ENCODE measurements around the gene PRKAA1.
A peak's percentile ranks its signal among the peaks of the same experiment; 100 is the strongest.

The PRKAA1 gene

DNA sequence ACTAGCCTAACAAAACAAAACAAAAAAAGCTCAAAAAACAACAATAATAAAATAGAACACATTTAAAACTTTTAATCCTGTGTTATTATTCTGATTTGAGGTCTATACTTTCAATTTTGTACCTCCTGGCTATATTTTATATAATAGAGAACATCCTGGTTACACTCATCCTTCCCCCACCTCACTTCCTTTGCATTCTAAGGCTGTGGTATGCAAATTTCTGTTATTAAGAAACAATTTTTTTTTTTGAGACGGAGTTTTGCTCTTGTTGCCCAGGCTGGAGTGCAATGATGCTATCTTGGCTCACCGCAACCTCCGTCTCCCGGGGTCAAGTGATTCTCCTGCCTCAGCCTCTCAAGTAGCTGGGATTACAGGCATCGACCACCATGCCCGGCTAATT lies 39.9 kb upstream of the PRKAA1 start:
- Histone ChIP-seq H3K4me3 (ENCODE audit: low read length) (no peak overlapping the region), H4K20me1 (ENCODE audit: insufficient read depth, low read length) (peaks cover 7% of the 10 kb centered on the region; the same call in 1 of the 2 replicates), H3K27me3 (replicated peaks; ENCODE audit: insufficient read depth, low read length) (no peaks in the 10 kb centered on the region), H3K4me1 (ENCODE audit: low read length) (peaks cover 9% of the 10 kb centered on the region), H3K79me2 (ENCODE audit: low read length) (peaks cover 20% of the 10 kb centered on the region), H3F3A (ENCODE audit: insufficient read depth, low read length) (peaks cover 28% of the 10 kb centered on the region), H3K4me2 (ENCODE audit: low read depth, low read length) (no peak overlapping the region), H3K9ac (ENCODE audit: low read length) (no peak overlapping the region), H3K9me2 (replicated peaks; ENCODE audit: insufficient read depth, low read length) (no peaks in the 10 kb centered on the region), H3K27ac (ENCODE audit: low read length) (no peak overlapping the region), H3K9me3 (replicated peaks; ENCODE audit: insufficient read depth, low read length) (no peaks in the 10 kb centered on the region), H2AFZ (ENCODE audit: low read length) (no peak overlapping the region), H3K36me3 (replicated peaks; ENCODE audit: insufficient read depth, low read length) (peaks cover 12% of the 10 kb centered on the region)
- no peak for DNase-seq
- TF ChIP-seq, protein P1, sequence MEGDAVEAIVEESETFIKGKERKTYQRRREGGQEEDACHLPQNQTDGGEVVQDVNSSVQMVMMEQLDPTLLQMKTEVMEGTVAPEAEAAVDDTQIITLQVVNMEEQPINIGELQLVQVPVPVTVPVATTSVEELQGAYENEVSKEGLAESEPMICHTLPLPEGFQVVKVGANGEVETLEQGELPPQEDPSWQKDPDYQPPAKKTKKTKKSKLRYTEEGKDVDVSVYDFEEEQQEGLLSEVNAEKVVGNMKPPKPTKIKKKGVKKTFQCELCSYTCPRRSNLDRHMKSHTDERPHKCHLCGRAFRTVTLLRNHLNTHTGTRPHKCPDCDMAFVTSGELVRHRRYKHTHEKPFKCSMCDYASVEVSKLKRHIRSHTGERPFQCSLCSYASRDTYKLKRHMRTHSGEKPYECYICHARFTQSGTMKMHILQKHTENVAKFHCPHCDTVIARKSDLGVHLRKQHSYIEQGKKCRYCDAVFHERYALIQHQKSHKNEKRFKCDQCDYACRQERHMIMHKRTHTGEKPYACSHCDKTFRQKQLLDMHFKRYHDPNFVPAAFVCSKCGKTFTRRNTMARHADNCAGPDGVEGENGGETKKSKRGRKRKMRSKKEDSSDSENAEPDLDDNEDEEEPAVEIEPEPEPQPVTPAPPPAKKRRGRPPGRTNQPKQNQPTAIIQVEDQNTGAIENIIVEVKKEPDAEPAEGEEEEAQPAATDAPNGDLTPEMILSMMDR (IDR thresholded peaks at IDR 0.05; ENCODE audit: low read length), result no peak
- no peak for TF ChIP-seq EZH2 (optimal IDR thresholded peaks at IDR 0.05; ENCODE audit: low read depth, low read length)
- TF ChIP-seq EZH2phosphoT487 (IDR thresholded peaks at IDR 0.05; ENCODE audit: low read length), result no peak

- Histone ChIP-seq H4K20me1 (ENCODE audit: insufficient read depth, low read length) (peaks cover 23% of the 10 kb centered on the region), H3K9me2 (replicated peaks; ENCODE audit: insufficient read depth, low read length) (no peaks in the 10 kb centered on the region), H3K9ac (ENCODE audit: low read length) (peak within 1 kb of the TSS; percentile 98), H3K27me3 (replicated peaks; ENCODE audit: insufficient read depth, low read length) (no peaks in the 10 kb centered on the region), H3K9me3 (replicated peaks; ENCODE audit: insufficient read depth, low read length) (no peaks in the 10 kb centered on the region), H3K36me3 (replicated peaks; ENCODE audit: insufficient read depth, low read length) (peaks cover 35% of the 10 kb centered on the region), H3K4me2 (ENCODE audit: low read depth, low read length) (peak within 1 kb of the TSS; percentile 91), H3K79me2 (ENCODE audit: low read length) (peaks cover 50% of the 10 kb centered on the region), H3K4me1 (ENCODE audit: low read length) (peaks cover 26% of the 10 kb centered on the region), H3F3A (ENCODE audit: insufficient read depth, low read length) (peaks cover 56% of the 10 kb centered on the region), H3K4me3 (ENCODE audit: low read length) (peak within 1 kb of the TSS; percentile 99), H2AFZ (ENCODE audit: low read length) (peak within 1 kb of the TSS; percentile 96), H3K27ac (ENCODE audit: low read length) (peak within 1 kb of the TSS; percentile 91)
- peak; percentile 98 for DNase-seq
- TF ChIP-seq EZH2phosphoT487 (IDR thresholded peaks at IDR 0.05; ENCODE audit: low read length) (no peak), EZH2 (optimal IDR thresholded peaks at IDR 0.05; ENCODE audit: low read depth, low read length) (no peak)
- TF ChIP-seq, protein P1 (IDR thresholded peaks at IDR 0.05; ENCODE audit: low read length), result no peak
Observed at GRCh38 chr5:40834849-40835787, 36.9 kb upstream of the PRKAA1 start, which contains the start of gene RPL37. RPL37 (minus strand) TSS chr5:40835222; CDS start chr5:40835185, 37 bp downstream.

DNA sequence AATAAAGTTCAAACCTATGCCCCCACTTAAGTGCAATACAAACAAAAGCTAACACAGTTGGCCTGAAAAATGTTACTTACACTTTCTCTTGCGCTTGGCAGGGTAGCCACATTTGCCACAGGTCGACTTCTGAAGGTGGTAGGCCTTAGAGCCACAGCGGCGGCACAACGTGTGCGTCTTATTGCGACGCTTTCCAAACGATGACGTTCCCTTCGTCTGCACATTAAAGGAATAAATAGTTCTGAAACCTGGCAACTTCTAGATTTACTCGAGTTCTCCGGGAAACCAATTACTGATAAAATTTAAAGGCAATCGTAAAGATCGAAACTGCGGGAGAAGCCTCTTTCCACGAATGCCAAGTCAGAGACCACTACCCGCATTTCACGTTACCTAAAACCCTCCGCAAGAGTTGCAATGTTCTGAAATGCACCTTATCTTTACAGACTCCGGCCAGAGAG lies 36.2 kb upstream of the PRKAA1 start:
- no peaks in the 10 kb centered on the region for H3K9me2 ChIP-seq (replicated peaks; ENCODE audit: insufficient read depth, low read length)
- H2AFZ ChIP-seq (ENCODE audit: low read length), result peak overlapping the region; percentile 46; the same call in 1 of the 2 replicates
- peaks cover 53% of the 10 kb centered on the region for H3K79me2 ChIP-seq (ENCODE audit: low read length)
- peak overlapping the region; percentile 91; the same call in 1 of the 2 replicates for H3K27ac ChIP-seq (ENCODE audit: low read length)
- peaks cover 59% of the 10 kb centered on the region for H3F3A ChIP-seq (ENCODE audit: insufficient read depth, low read length)
- peaks cover 35% of the 10 kb centered on the region for H3K36me3 ChIP-seq (replicated peaks; ENCODE audit: insufficient read depth, low read length)
- peak overlapping the region; percentile 98 for H3K9ac ChIP-seq (ENCODE audit: low read length)
- H3K27me3 ChIP-seq (replicated peaks; ENCODE audit: insufficient read depth, low read length), result no peaks in the 10 kb centered on the region
- peak; percentile 53 for DNase-seq
- peak overlapping the region; percentile 76 for H3K4me2 ChIP-seq (ENCODE audit: low read depth, low read length)
- no peaks in the 10 kb centered on the region for H3K9me3 ChIP-seq (replicated peaks; ENCODE audit: insufficient read depth, low read length)
- peaks cover 23% of the 10 kb centered on the region for H4K20me1 ChIP-seq (ENCODE audit: insufficient read depth, low read length)
- peak overlapping the region; percentile 99 for H3K4me3 ChIP-seq (ENCODE audit: low read length)
- H3K4me1 ChIP-seq (ENCODE audit: low read length), result peaks cover 26% of the 10 kb centered on the region
- TF ChIP-seq, protein P1 (IDR thresholded peaks at IDR 0.05; ENCODE audit: low read length), result no peak
- no peak for TF ChIP-seq EZH2phosphoT487 (IDR thresholded peaks at IDR 0.05; ENCODE audit: low read length)
- TF ChIP-seq EZH2 (optimal IDR thresholded peaks at IDR 0.05; ENCODE audit: low read depth, low read length), result no peak

Data from MM.1S (cell line).